BJ (cell line): ENCODE results near the gene QSER1. TPM values are rescaled to one million over a fixed set of nuclear protein-coding genes. Genes with fewer than 3 reads are reported as not detected.

ENCODE experiments used
- CTCF ChIA-PET: fragments of 350-600 bp; formaldehyde crosslinking; extraction: SDS; loops from one replicate; lab custom pipeline; 2021; ENCODE audit warnings: antibody characterized with exemption, inconsistent platforms; lab: Yijun Ruan, JAX
- POLR2A ChIA-PET: fragments of 300-600 bp; sonication (Branson Sonifier 250); formaldehyde crosslinking; extraction: SDS; loops from one replicate; lab custom pipeline; 2021; ENCODE audit warnings: antibody characterized with exemption; lab: Charles Lee
- DNase-seq: peaks from one replicate; pipeline ENCODE4 v3.0.0-alpha.2; 2011; ENCODE audit warnings: low read depth
- H3K27me3 ChIP-seq: 2 replicates; pipeline ENCODE4 v1.6.0; 2011; ENCODE audit warnings: low read length; ENCODE audit not compliant: control insufficient read depth, insufficient read depth
- H3K36me3 ChIP-seq: 2 replicates; pipeline ENCODE4 v1.5.1; 2011; ENCODE audit warnings: low read length; ENCODE audit not compliant: control insufficient read depth, insufficient read depth
- H3K4me3 ChIP-seq: 2 replicates; pipeline ENCODE4 v1.5.1; 2011; ENCODE audit warnings: low read depth, mild to moderate bottlenecking, control low read depth, low read length
- CTCF ChIP-seq: IDR thresholded peaks from 2 replicates; pipeline ENCODE4 v1.5.1; 2011; ENCODE audit warnings: low read depth, mild to moderate bottlenecking, control low read depth, inconsistent platforms, low read length, moderate library complexity; ENCODE audit not compliant: insufficient read depth
- polyA plus RNA-seq: library from polyadenylated mRNA; depleted of rRNA; stranded (reverse); fragments of >200 nt; gene quantifications from 2 replicates; pipeline ENCODE4 v1.2.3, GENCODE V29; 2011

Gene QSER1
- polyA plus RNA-seq, 1 experiment = 3.9 TPM

GRCh38 chr11:32952421-32952820, 59.8 kb downstream of the QSER1 start:
- POLR2A ChIA-PET = no interaction called here
- Histone ChIP-seq H3K4me3 (no peak overlapping the region), H3K27me3 (no peaks in the 10 kb centered on the region), H3K36me3 (peaks cover 1% of the 10 kb centered on the region; the same call in 1 of the 2 replicates)
- no peak for TF ChIP-seq CTCF
- no peak for DNase-seq
- CTCF ChIA-PET = no interaction called here

- ChIA-PET POLR2A (no interaction called here), CTCF (no interaction called here)
- no peak for TF ChIP-seq CTCF
- no peaks in the 10 kb centered on the region for H3K27me3 ChIP-seq
- H3K36me3 ChIP-seq = peaks cover 3% of the 10 kb centered on the region
- H3K4me3 ChIP-seq = no peak overlapping the region
- DNase-seq = no peak
These were observed 61.1 kb downstream of the QSER1 start for GRCh38 chr11:32953700-32954099.

- Histone ChIP-seq H3K36me3 (peaks cover 3% of the 10 kb centered on the region), H3K27me3 (no peaks in the 10 kb centered on the region), H3K4me3 (no peak overlapping the region)
- ChIA-PET CTCF (interaction anchor here (0.6 to 6.8 kb wide), 4 partner anchors 11 to 370 kb away, joined by 3 to 119 read pairs (median 3); no protein-coding TSS in a partner anchor), POLR2A (no interaction called here)
- TF ChIP-seq CTCF = peak; percentile 43
- peak; percentile 9 for DNase-seq
These were observed 68.0 kb downstream of the QSER1 start for GRCh38 chr11:32960553-32961164.

GRCh38 chr11:32962016-32962415, 69.4 kb downstream of the QSER1 start:
- H3K4me3 ChIP-seq = no peak overlapping the region
- ChIA-PET CTCF (interaction anchor here (0.8 to 6.8 kb wide), 2 partner anchors 30 to 102 kb away, joined by 4 to 119 read pairs; no protein-coding TSS in a partner anchor), POLR2A (no interaction called here)
- peaks cover 3% of the 10 kb centered on the region for H3K36me3 ChIP-seq
- no peak for TF ChIP-seq CTCF
- no peaks in the 10 kb centered on the region for H3K27me3 ChIP-seq
- peak; percentile 5 for DNase-seq

GRCh38 chr11:32963721-32964120, 71.1 kb downstream of the QSER1 start:
- no peak for DNase-seq
- no peak for TF ChIP-seq CTCF
- H3K4me3 ChIP-seq = no peak overlapping the region
- CTCF ChIA-PET = interaction anchor here (0.7 to 6.8 kb wide), 2 partner anchors 11 to 101 kb away, joined by 4 to 119 read pairs; no protein-coding TSS in a partner anchor
- H3K36me3 ChIP-seq = no peaks in the 10 kb centered on the region
- POLR2A ChIA-PET = no interaction called here
- no peaks in the 10 kb centered on the region for H3K27me3 ChIP-seq
